Stimulated activated CD4-positive, alpha-beta T cell treated with anti-CD3 and anti-CD28 coated beads, Interleukin-12 subunit alpha, Interleukin-12 subunit beta, amount 100 ng/mL, for 48 hours (primary cell): ENCODE results near the gene IL4R.

Experiments
- DNase-seq, 3 donors: peaks; one replicate each; pipeline ENCODE4 v3.0.0-alpha.2; 2020; ENCODE audit warnings: low read depth in 2 of 3, low spot score in 1 of 3

IL4R gene

GRCh38 chr16:27353853-27354252, 40.1 kb downstream of the IL4R start:
- DNase-seq = no peak

- peak in 2 of 3 donors; percentile 32 to 35 for DNase-seq
These were observed 41.8 kb downstream of the IL4R start for GRCh38 chr16:27355610-27356009.

- DNase-seq = no peak
These were observed 43.0 kb downstream of the IL4R start for GRCh38 chr16:27356794-27357193.

GRCh38 chr16:27359051-27359450, 45.3 kb downstream of the IL4R start:
- no peak for DNase-seq

- DNase-seq = no peak
These were observed 45.8 kb downstream of the IL4R start for GRCh38 chr16:27359615-27360014.

GRCh38 chr16:27361987-27362386, 48.2 kb downstream of the IL4R start:
- DNase-seq = no peak

- DNase-seq = no peak
These were observed 48.9 kb downstream of the IL4R start for GRCh38 chr16:27362570-27363245.

- no peak for DNase-seq
These were observed 49.5 kb downstream of the IL4R start for GRCh38 chr16:27363246-27363632.

GRCh38 chr16:27363797-27364196, 50.0 kb downstream of the IL4R start:
- DNase-seq = no peak

- no peak for DNase-seq
These were observed 50.8 kb downstream of the IL4R start for GRCh38 chr16:27364493-27365141.

- DNase-seq = no peak
These were observed 51.6 kb downstream of the IL4R start for GRCh38 chr16:27365142-27366089.

GRCh38 chr16:27366687-27367460, 53.1 kb downstream of the IL4R start:
- peak in 1 of 3 donors; percentile 17 for DNase-seq

GRCh38 chr16:27367461-27368357, 53.9 kb downstream of the IL4R start:
- peak; percentile 81 to 89 (median 85) for DNase-seq

GRCh38 chr16:27368358-27368722, 54.6 kb downstream of the IL4R start:
- DNase-seq = no peak

GRCh38 chr16:27369806-27370205, 56.0 kb downstream of the IL4R start:
- DNase-seq = no peak

- no peak for DNase-seq
These were observed 56.5 kb downstream of the IL4R start for GRCh38 chr16:27370318-27370717.

GRCh38 chr16:27373312-27373711, 59.5 kb downstream of the IL4R start:
- DNase-seq = no peak

- DNase-seq = no peak
These were observed 60.5 kb downstream of the IL4R start for GRCh38 chr16:27374221-27374803.

GRCh38 chr16:27374804-27375425, 61.1 kb downstream of the IL4R start:
- DNase-seq = peak; percentile 53 to 68 (median 57)
